Gastrocnemius medialis (tissue), 4 donors: ENCODE data around the gene ABTB2.

Experiments used
- POLR2A ChIP-seq, 2 donors: fragments of 450-650 bp; IDR thresholded peaks; one replicate each; pipeline ENCODE4 v1.6.1; 2017; ENCODE audit warnings: antibody characterized with exemption in 2 of 2, mild to moderate bottlenecking in 2 of 2, moderate library complexity in 2 of 2
- TF ChIP-seq, protein P1 (sequence below), 5 experiments: fragments of 450-650 bp in 3 of 5; fragments of 200-600 bp in 2 of 5; sonication (generic) in 2 of 5; IDR thresholded peaks in 4 of 5; conservative IDR thresholded peaks in 1 of 5; 1 replicate in 4 of 5; 2 replicates in 1 of 5; pipeline ENCODE4 v1.5.1; 2016 to 2019; ENCODE audit warnings: antibody characterized with exemption in 5 of 5, mild to moderate bottlenecking in 3 of 5, moderate library complexity in 3 of 5

DNA sequence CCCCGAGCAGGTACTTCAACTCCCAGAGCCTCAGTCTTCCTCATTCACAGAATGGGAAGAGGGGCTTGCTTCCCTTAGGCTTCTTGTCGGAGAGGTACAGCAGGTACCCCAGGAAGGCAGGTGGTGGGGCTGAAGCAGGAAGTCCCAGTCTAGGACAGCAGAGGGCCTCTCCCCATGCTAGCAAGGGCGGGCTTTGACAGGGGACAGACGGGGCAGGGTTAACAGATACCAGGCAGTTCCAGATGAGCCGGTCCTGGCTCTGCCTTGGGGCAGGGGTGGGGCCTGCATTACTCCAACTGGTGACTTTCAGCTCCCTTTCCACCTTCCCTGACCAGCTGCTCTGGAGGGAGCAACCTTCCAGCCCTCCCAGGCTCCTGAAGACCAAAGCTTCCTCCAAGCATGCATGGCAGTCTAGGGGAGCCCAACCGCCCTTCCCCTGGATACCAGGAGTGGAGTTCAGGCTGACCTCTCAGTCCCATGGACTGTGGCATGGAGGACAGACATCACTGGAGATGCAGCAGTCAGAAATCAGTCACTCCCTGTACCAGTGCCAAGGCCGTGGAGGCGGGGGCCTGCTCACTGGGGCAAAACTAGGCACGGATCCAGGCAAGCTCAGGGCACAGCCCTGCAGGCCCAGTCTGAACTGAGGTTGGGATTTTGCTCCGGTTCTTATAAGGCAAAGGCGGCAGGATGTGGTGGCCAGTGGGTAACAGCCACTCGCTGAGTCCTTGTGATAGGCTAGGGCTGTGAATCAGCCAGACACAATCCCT is 191.8 kb downstream of the ABTB2 start:
- TF ChIP-seq POLR2A (IDR thresholded peaks at IDR 0.05) = no peak
- TF ChIP-seq, protein P1, sequence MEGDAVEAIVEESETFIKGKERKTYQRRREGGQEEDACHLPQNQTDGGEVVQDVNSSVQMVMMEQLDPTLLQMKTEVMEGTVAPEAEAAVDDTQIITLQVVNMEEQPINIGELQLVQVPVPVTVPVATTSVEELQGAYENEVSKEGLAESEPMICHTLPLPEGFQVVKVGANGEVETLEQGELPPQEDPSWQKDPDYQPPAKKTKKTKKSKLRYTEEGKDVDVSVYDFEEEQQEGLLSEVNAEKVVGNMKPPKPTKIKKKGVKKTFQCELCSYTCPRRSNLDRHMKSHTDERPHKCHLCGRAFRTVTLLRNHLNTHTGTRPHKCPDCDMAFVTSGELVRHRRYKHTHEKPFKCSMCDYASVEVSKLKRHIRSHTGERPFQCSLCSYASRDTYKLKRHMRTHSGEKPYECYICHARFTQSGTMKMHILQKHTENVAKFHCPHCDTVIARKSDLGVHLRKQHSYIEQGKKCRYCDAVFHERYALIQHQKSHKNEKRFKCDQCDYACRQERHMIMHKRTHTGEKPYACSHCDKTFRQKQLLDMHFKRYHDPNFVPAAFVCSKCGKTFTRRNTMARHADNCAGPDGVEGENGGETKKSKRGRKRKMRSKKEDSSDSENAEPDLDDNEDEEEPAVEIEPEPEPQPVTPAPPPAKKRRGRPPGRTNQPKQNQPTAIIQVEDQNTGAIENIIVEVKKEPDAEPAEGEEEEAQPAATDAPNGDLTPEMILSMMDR (IDR thresholded peaks at IDR 0.05 in 4 of 5, conservative IDR thresholded peaks at IDR 0.05 in 1 of 5) = no peak
